ENCODE data around the gene COX4I1. TPM values are rescaled to one million over a fixed set of nuclear protein-coding genes. Genes with fewer than 3 reads are reported as not detected.
A peak's percentile ranks its signal among the peaks of the same experiment; 100 is the strongest.

COX4I1 gene
- total and polyA plus RNA-seq, 9 of the 15 experiments (the other 6 are each of a cell fraction or from before 2014, with no cell fraction given), result 651 to 2,356 (median 1,032) TPM

- TF ChIP-seq ZNF655 (CRISPR knock-in tag; IDR thresholded peaks at IDR 0.05) (no peak), ADNP (tag; IDR thresholded peaks at IDR 0.05) (no peak), SAFB2 (IDR thresholded peaks at IDR 0.05; ENCODE audit: borderline replicate concordance, low read depth, low read length, severe bottlenecking) (no peak), ZNF511 (CRISPR knock-in tag; IDR thresholded peaks at IDR 0.05) (peak; percentile 53; the same call in 1 of the 2 replicates), NCOR1 (IDR thresholded peaks at IDR 0.05) (no peak), ZNF280A (IDR thresholded peaks at IDR 0.05; ENCODE audit: low read depth, partially characterized antibody) (no peak), MTA2 (IDR thresholded peaks at IDR 0.05; ENCODE audit: low read depth) (no peak), NFIC (IDR thresholded peaks at IDR 0.05) (0 out of 2 replicates have a peak, but pooled peaks have one; percentile 19), KDM4B (IDR thresholded peaks at IDR 0.05; ENCODE audit: borderline replicate concordance in 2 of 2, low read depth in 1 of 2) (peak in 1 of 2 experiments; percentile 78; a peak in 1 of 4 replicates), CSDE1 (IDR thresholded peaks at IDR 0.05) (no peak), ZNF778 (CRISPR knock-in tag; IDR thresholded peaks at IDR 0.05) (no peak), JUND (IDR thresholded peaks at IDR 0.05; ENCODE audit: borderline replicate concordance, low read depth, low read length) (peak; percentile 59; the same call in 1 of the 2 replicates), JUND (tag; IDR thresholded peaks at IDR 0.05; ENCODE audit: borderline replicate concordance, low read depth, low read length) (0 out of 3 replicates have a peak, but pooled peaks have one; percentile 49), YBX1 (IDR thresholded peaks at IDR 0.05) (no peak), ELF1 (tag; IDR thresholded peaks at IDR 0.05) (peak; percentile 88), SIX5 (IDR thresholded peaks at IDR 0.05; ENCODE audit: borderline replicate concordance in 1 of 2, insufficient read depth in 1 of 2, low read depth in 1 of 2, low read length in 2 of 2) (no peak), STAG1 (CRISPR knock-in tag; IDR thresholded peaks at IDR 0.05; ENCODE audit: borderline replicate concordance) (peak; percentile 22; the same call in 1 of the 2 replicates), CHD1 (IDR thresholded peaks at IDR 0.05; ENCODE audit: low read length) (peak; percentile 71), ZBTB33 (CRISPR knock-in tag; IDR thresholded peaks at IDR 0.05) (no peak), CREB3L1 (IDR thresholded peaks at IDR 0.05; ENCODE audit: borderline replicate concordance, low read depth) (no peak; the same call in 1 of the 2 replicates)
Observed at GRCh38 chr16:85799497-85800320, at the start of gene COX4I1, which contains the start of gene EMC8 (continued).
